OCI-LY7 (cell line): Measurements from ENCODE around the gene SHH. TPM values are rescaled to one million over a fixed set of nuclear protein-coding genes. Genes with fewer than 3 reads are reported as not detected.

Experiments used
- BruUV-seq: library from RNA; stranded (reverse); fragments of 400-500 nt; replicated peaks from 2 replicates; lab custom pipeline; 2021; lab: Mats Ljungman, UMichigan
- CTCF ChIA-PET: fragments of 300-600 bp; sonication (Branson Sonifier 250); formaldehyde crosslinking; loops from one replicate; lab custom pipeline; 2022; ENCODE audit warnings: antibody characterized with exemption; ENCODE audit not compliant: unreplicated experiment; lab: Charles Lee
- POLR2A ChIA-PET: fragments of 300-600 bp; sonication (Branson Sonifier 250); formaldehyde crosslinking; loops from one replicate; lab custom pipeline; 2022; ENCODE audit warnings: antibody characterized with exemption; lab: Charles Lee
- DNase-seq: peaks from one replicate; pipeline ENCODE4 v3.0.0-alpha.2; 2015; ENCODE audit warnings: low spot score
- H2AFZ ChIP-seq: fragments of 200-600 bp; sonication (generic), shearing (Covaris generic); 2 replicates; pipeline ENCODE4 v1.6.1; 2014; ENCODE audit warnings: mild to moderate bottlenecking, antibody characterized with exemption, low read length, moderate library complexity
- H3K27ac ChIP-seq: fragments of 200-600 bp; sonication (generic); 2 replicates; pipeline ENCODE4 v1.5.1; 2014; ENCODE audit warnings: mixed run types, low read depth, mild to moderate bottlenecking, moderate library complexity, low read length, inconsistent platforms; ENCODE audit not compliant: poor library complexity, severe bottlenecking
- H3K36me3 ChIP-seq: fragments of 200-600 bp; sonication (generic); 2 replicates; pipeline ENCODE4 v1.6.1; 2014; ENCODE audit warnings: mild to moderate bottlenecking, antibody characterized with exemption, low read length, moderate library complexity, mixed read lengths; ENCODE audit not compliant: insufficient read depth
- H3K4me1 ChIP-seq: fragments of 200-600 bp; sonication (generic); 2 replicates; pipeline ENCODE4 v1.5.1; 2014; ENCODE audit warnings: mild to moderate bottlenecking, low read length; ENCODE audit not compliant: insufficient read depth, poor library complexity, severe bottlenecking
- H3K4me2 ChIP-seq: fragments of 200-600 bp; sonication (generic); 2 replicates; pipeline ENCODE4 v1.6.1; 2014; ENCODE audit warnings: mild to moderate bottlenecking, low read length
- H3K4me3 ChIP-seq: fragments of 200-600 bp; sonication (generic); 2 replicates; pipeline ENCODE4 v1.5.1; 2014; ENCODE audit warnings: mild to moderate bottlenecking, low read depth, low read length; ENCODE audit not compliant: poor library complexity, severe bottlenecking
- H3K79me2 ChIP-seq: fragments of 200-600 bp; sonication (generic); 2 replicates; pipeline ENCODE4 v1.6.1; 2016; ENCODE audit warnings: low read depth, mild to moderate bottlenecking, low read length, moderate library complexity, mixed read lengths; ENCODE audit not compliant: insufficient read depth
- H3K9me2 ChIP-seq: fragments of 200-600 bp; sonication (generic); 2 replicates; pipeline ENCODE4 v1.6.1; 2016; ENCODE audit warnings: mild to moderate bottlenecking, low read length, mixed read lengths; ENCODE audit not compliant: insufficient read depth
- H3K9me3 ChIP-seq: fragments of 200-600 bp; sonication (generic); 2 replicates; pipeline ENCODE4 v1.6.1; 2014; ENCODE audit warnings: mild to moderate bottlenecking, mixed run types, low read length, mixed read lengths
- H4K20me1 ChIP-seq: fragments of 200-600 bp; sonication (generic); 2 replicates; pipeline ENCODE4 v1.6.1; 2014; ENCODE audit warnings: mild to moderate bottlenecking, antibody characterized with exemption, low read length, moderate library complexity, mixed read lengths; ENCODE audit not compliant: insufficient read depth
- EZH2phosphoT487 ChIP-seq: fragments of 200-600 bp; sonication (generic); IDR thresholded peaks from 2 replicates; pipeline ENCODE4 v1.6.1; 2018; ENCODE audit warnings: low read depth, borderline replicate concordance, mild to moderate bottlenecking, mixed run types, antibody characterized with exemption, low read length, moderate library complexity, mixed read lengths
- intact Hi-C: fragments of 100-400 bp; cut with micrococcal nuclease; formaldehyde crosslinking; loops from one replicate; pipeline ENCODE4 v1.10.0; 2022; ENCODE audit not compliant: unreplicated experiment
- total RNA-seq, 2 experiments: library from RNA; depleted of rRNA in 1 of 2; stranded (reverse); fragments of >200 nt in 1 of 2; shearing (Covaris generic) in 1 of 2; gene quantifications; 2 replicates each; pipeline ENCODE4 v1.2.3, GENCODE V29; 2014 to 2022
- TF ChIP-seq, protein P1 (sequence below): fragments of 200-600 bp; sonication (generic); conservative IDR thresholded peaks from 2 replicates; pipeline ENCODE4 v1.5.1; 2014; ENCODE audit warnings: mild to moderate bottlenecking, antibody characterized with exemption, low read length, moderate library complexity, mixed read lengths

The SHH gene
- total RNA-seq, 2 experiments from 2014 or later = not detected

DNA sequence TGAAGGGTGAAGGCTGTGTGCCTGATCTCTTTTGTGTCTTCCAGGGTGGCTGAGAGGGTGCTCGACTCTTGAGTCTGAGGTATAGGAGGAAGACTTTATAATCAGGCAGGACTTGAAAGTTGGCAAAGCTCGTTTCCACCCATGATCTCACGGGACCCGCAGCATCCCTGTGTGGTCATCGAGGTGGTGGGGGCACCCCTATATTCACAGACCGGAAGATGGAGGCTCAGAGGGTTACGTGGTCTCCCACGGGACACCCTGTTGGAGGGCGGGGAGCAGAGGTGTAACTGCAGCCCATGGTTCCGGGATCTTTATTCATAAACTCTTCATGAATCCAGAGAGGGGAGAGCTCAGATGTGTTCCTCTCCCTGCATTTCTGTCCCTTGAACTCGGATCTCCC is 9.6 kb upstream of the SHH start:
- BruUV-seq = no TSS peak
- no peak for TF ChIP-seq EZH2phosphoT487
- TF ChIP-seq, protein P1, sequence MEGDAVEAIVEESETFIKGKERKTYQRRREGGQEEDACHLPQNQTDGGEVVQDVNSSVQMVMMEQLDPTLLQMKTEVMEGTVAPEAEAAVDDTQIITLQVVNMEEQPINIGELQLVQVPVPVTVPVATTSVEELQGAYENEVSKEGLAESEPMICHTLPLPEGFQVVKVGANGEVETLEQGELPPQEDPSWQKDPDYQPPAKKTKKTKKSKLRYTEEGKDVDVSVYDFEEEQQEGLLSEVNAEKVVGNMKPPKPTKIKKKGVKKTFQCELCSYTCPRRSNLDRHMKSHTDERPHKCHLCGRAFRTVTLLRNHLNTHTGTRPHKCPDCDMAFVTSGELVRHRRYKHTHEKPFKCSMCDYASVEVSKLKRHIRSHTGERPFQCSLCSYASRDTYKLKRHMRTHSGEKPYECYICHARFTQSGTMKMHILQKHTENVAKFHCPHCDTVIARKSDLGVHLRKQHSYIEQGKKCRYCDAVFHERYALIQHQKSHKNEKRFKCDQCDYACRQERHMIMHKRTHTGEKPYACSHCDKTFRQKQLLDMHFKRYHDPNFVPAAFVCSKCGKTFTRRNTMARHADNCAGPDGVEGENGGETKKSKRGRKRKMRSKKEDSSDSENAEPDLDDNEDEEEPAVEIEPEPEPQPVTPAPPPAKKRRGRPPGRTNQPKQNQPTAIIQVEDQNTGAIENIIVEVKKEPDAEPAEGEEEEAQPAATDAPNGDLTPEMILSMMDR = no peak
- intact Hi-C loops = no loop called here
- Histone ChIP-seq H2AFZ (no peak overlapping the region), H3K4me1 (no peaks in the 10 kb centered on the region), H3K36me3 (no peaks in the 10 kb centered on the region), H3K27ac (no peak overlapping the region), H3K4me2 (no peak overlapping the region), H3K79me2 (no peaks in the 10 kb centered on the region), H3K9me2 (no peaks in the 10 kb centered on the region), H3K4me3 (no peak overlapping the region), H3K9me3 (no peaks in the 10 kb centered on the region), H4K20me1 (no peaks in the 10 kb centered on the region)
- no peak for DNase-seq
- POLR2A ChIA-PET = no interaction called here
- CTCF ChIA-PET = no interaction called here

DNA sequence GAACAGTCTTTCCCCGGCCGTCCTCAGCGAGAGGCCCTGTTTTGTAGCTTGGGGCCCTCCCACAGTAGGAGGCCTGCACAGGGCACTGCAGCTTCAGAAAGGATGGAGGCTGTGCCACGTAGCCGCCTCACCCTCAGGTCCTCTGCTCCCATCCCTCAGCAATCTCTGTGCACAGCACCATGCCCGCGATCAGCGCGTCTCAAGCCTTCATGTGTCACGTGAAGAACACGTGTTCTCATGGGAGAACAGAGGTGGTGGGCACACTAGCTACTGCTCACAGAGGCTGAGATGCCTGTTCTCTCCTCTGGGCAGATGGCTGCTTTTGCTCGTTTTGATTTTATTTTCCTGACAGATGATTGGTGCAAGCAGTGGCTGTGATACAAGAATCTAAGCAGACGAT is 8.5 kb upstream of the SHH start:
- Histone ChIP-seq H3K4me1 (no peaks in the 10 kb centered on the region), H3K9me2 (no peaks in the 10 kb centered on the region), H2AFZ (no peak overlapping the region), H4K20me1 (no peaks in the 10 kb centered on the region), H3K4me3 (no peak overlapping the region), H3K4me2 (no peak overlapping the region), H3K27ac (no peak overlapping the region), H3K9me3 (no peaks in the 10 kb centered on the region), H3K36me3 (no peaks in the 10 kb centered on the region), H3K79me2 (no peaks in the 10 kb centered on the region)
- BruUV-seq = no TSS peak
- intact Hi-C loops = no loop called here
- no peak for DNase-seq
- TF ChIP-seq, protein P1 = no peak
- no peak for TF ChIP-seq EZH2phosphoT487
- ChIA-PET CTCF (no interaction called here), POLR2A (no interaction called here)

DNA sequence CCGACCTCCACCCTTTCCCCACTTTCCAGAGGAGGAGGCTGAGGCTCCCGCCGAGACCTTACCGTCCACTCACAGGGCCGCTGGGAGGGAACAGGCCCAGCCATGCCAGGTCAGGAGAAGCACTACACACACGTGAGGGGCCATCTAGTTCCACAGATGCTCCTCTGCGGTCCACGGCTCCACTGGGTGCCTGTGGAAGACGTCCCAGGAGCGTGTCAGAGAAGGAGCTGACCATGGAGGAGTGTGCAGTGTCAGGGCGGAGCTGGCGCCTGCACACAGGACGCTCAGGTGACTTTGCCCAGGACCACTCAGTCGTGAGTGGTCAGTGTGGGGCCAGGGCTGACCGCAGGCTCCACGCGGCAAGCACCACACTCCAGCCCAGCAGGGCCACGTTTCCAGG is 8.0 kb upstream of the SHH start:
- BruUV-seq = no TSS peak
- ChIA-PET CTCF (no interaction called here), POLR2A (no interaction called here)
- Histone ChIP-seq H3K79me2 (no peaks in the 10 kb centered on the region), H3K9me3 (no peaks in the 10 kb centered on the region), H3K4me1 (no peaks in the 10 kb centered on the region), H3K4me3 (no peak overlapping the region), H3K4me2 (no peak overlapping the region), H2AFZ (no peak overlapping the region), H3K36me3 (no peaks in the 10 kb centered on the region), H3K9me2 (no peaks in the 10 kb centered on the region), H4K20me1 (no peaks in the 10 kb centered on the region), H3K27ac (no peak overlapping the region)
- intact Hi-C loops = no loop called here
- DNase-seq = no peak
- TF ChIP-seq, protein P1 = no peak
- no peak for TF ChIP-seq EZH2phosphoT487
